ENCODE results near the gene PPP2CA.

PPP2CA gene

GRCh38 chr5:134209477-134210245 lies 16.2 kb downstream of the PPP2CA start:
- H3K9me3 ChIP-seq (ENCODE audit: insufficient read depth, low read length), result no peaks in the 10 kb centered on the region
- H3F3A ChIP-seq (ENCODE audit: insufficient read depth), result no peaks in the 10 kb centered on the region
- H3K79me2 ChIP-seq (ENCODE audit: insufficient read depth, low read length), result peaks cover 100% of the 10 kb centered on the region
- H3K27ac ChIP-seq (ENCODE audit: low read depth, low read length), result no peak overlapping the region
- peaks cover 61% of the 10 kb centered on the region for H4K20me1 ChIP-seq (ENCODE audit: low read depth, low read length)
- H3K4me2 ChIP-seq (ENCODE audit: low read depth, low read length, poor library complexity, severe bottlenecking), result no peak overlapping the region
- no peak overlapping the region for H2AFZ ChIP-seq (ENCODE audit: low read depth, low read length, severe bottlenecking)
- peaks cover 18% of the 10 kb centered on the region for H3K36me3 ChIP-seq (ENCODE audit: low read length)
- H3K9ac ChIP-seq (ENCODE audit: low read length), result no peak overlapping the region
- TF ChIP-seq EZH2phosphoT487 (conservative IDR thresholded peaks at IDR 0.05; ENCODE audit: low read length) (no peak), CTCF (IDR thresholded peaks at IDR 0.05; ENCODE audit: insufficient read depth, low read length, poor library complexity, severe bottlenecking) (no peak)
- no peak overlapping the region for H3K4me3 ChIP-seq (ENCODE audit: insufficient read depth, low read length, poor library complexity, severe bottlenecking)
- no peaks in the 10 kb centered on the region for H3K9me2 ChIP-seq (replicated peaks; ENCODE audit: insufficient read depth, low read length)
- no peaks in the 10 kb centered on the region for H3K27me3 ChIP-seq (ENCODE audit: low read length)

GRCh38 chr5:134207696-134208095 lies 18.2 kb downstream of the PPP2CA start:
- Histone ChIP-seq H4K20me1 (ENCODE audit: low read depth, low read length) (peaks cover 48% of the 10 kb centered on the region), H3K27ac (ENCODE audit: low read depth, low read length) (no peak overlapping the region), H3K9me3 (ENCODE audit: insufficient read depth, low read length) (no peaks in the 10 kb centered on the region), H3K79me2 (ENCODE audit: insufficient read depth, low read length) (peaks cover 100% of the 10 kb centered on the region), H3K9me2 (replicated peaks; ENCODE audit: insufficient read depth, low read length) (no peaks in the 10 kb centered on the region), H2AFZ (ENCODE audit: low read depth, low read length, severe bottlenecking) (no peak overlapping the region), H3K4me2 (ENCODE audit: low read depth, low read length, poor library complexity, severe bottlenecking) (no peak overlapping the region), H3K9ac (ENCODE audit: low read length) (no peak overlapping the region), H3F3A (ENCODE audit: insufficient read depth) (no peaks in the 10 kb centered on the region), H3K36me3 (ENCODE audit: low read length) (peaks cover 26% of the 10 kb centered on the region), H3K4me3 (ENCODE audit: insufficient read depth, low read length, poor library complexity, severe bottlenecking) (no peak overlapping the region), H3K27me3 (ENCODE audit: low read length) (no peaks in the 10 kb centered on the region)
- TF ChIP-seq CTCF (IDR thresholded peaks at IDR 0.05; ENCODE audit: insufficient read depth, low read length, poor library complexity, severe bottlenecking) (no peak), EZH2phosphoT487 (conservative IDR thresholded peaks at IDR 0.05; ENCODE audit: low read length) (no peak)

- H4K20me1 ChIP-seq (ENCODE audit: low read depth, low read length), result peaks cover 53% of the 10 kb centered on the region
- H3K4me2 ChIP-seq (ENCODE audit: low read depth, low read length, poor library complexity, severe bottlenecking), result no peak overlapping the region
- TF ChIP-seq EZH2phosphoT487 (conservative IDR thresholded peaks at IDR 0.05; ENCODE audit: low read length) (no peak), CTCF (IDR thresholded peaks at IDR 0.05; ENCODE audit: insufficient read depth, low read length, poor library complexity, severe bottlenecking) (no peak)
- H3K79me2 ChIP-seq (ENCODE audit: insufficient read depth, low read length), result peaks cover 100% of the 10 kb centered on the region
- no peak overlapping the region for H2AFZ ChIP-seq (ENCODE audit: low read depth, low read length, severe bottlenecking)
- no peaks in the 10 kb centered on the region for H3K9me2 ChIP-seq (replicated peaks; ENCODE audit: insufficient read depth, low read length)
- no peak overlapping the region for H3K27ac ChIP-seq (ENCODE audit: low read depth, low read length)
- H3K27me3 ChIP-seq (ENCODE audit: low read length), result no peaks in the 10 kb centered on the region
- H3F3A ChIP-seq (ENCODE audit: insufficient read depth), result no peaks in the 10 kb centered on the region
- no peak overlapping the region for H3K4me3 ChIP-seq (ENCODE audit: insufficient read depth, low read length, poor library complexity, severe bottlenecking)
- peaks cover 36% of the 10 kb centered on the region for H3K36me3 ChIP-seq (ENCODE audit: low read length)
- no peak overlapping the region for H3K9ac ChIP-seq (ENCODE audit: low read length)
- no peaks in the 10 kb centered on the region for H3K9me3 ChIP-seq (ENCODE audit: insufficient read depth, low read length)
Measured at GRCh38 chr5:134206627-134207160, 19.2 kb downstream of the PPP2CA start.
